Liver (tissue), 3 donors: ENCODE measurements around the gene C1R.

Experiments
- GABPA ChIP-seq, 2 donors: IDR thresholded peaks in 1 of 2; conservative IDR thresholded peaks in 1 of 2; 2 replicates each; pipeline ENCODE4 v1.6.1; 2016; ENCODE audit warnings: antibody characterized with exemption in 2 of 2, mild to moderate bottlenecking in 1 of 2, moderate library complexity in 1 of 2
- HNF4G ChIP-seq: IDR thresholded peaks from 2 replicates; pipeline ENCODE4 v1.6.1; 2016; ENCODE audit warnings: antibody characterized with exemption
- JUND ChIP-seq, 2 donors: IDR thresholded peaks; 2 replicates each; pipeline ENCODE4 v1.6.1; 2016; ENCODE audit warnings: antibody characterized with exemption in 2 of 2
- RXRA ChIP-seq, 2 donors: IDR thresholded peaks; 2 replicates each; pipeline ENCODE4 v1.6.1; 2017 to 2018; ENCODE audit warnings: antibody characterized with exemption in 2 of 2, mild to moderate bottlenecking in 1 of 2
- SP1 ChIP-seq: IDR thresholded peaks from 2 replicates; pipeline ENCODE4 v1.6.1; 2018; ENCODE audit warnings: antibody characterized with exemption, mild to moderate bottlenecking
- TAF1 ChIP-seq: conservative IDR thresholded peaks from 2 replicates; pipeline ENCODE4 v1.6.1; 2016; ENCODE audit warnings: antibody characterized with exemption, mild to moderate bottlenecking
- TF ChIP-seq, protein P1 (sequence below): fragments of 150-350 bp; IDR thresholded peaks from 2 replicates; pipeline ENCODE4 v1.5.1; 2017; ENCODE audit warnings: improper control_type of control experiment, low read depth, low read length; ENCODE audit not compliant: missing input control
- donor health status: healthy.
- donor health status: healthy.

DNA sequence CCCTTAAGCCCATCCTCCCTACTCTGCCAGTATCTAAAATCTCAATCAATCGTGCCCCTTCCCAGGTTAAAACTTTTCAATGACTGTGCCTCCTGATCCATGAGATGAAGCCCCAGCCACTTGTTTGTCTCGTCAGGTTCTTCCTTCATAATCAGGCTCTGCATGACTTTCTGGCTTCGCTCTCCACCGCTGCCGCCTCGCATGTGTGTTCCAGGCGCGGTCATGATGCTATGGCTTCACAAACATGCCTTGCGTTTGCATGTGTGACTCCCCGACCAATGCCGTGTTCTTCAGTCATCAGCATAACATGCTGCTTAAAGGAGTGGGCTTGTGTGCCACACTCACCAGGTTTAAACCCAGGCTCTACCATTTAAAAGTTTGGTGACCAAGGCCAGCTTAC is 21.8 kb upstream of the C1R start:
- TF ChIP-seq TAF1: no peak
- TF ChIP-seq, protein P1, sequence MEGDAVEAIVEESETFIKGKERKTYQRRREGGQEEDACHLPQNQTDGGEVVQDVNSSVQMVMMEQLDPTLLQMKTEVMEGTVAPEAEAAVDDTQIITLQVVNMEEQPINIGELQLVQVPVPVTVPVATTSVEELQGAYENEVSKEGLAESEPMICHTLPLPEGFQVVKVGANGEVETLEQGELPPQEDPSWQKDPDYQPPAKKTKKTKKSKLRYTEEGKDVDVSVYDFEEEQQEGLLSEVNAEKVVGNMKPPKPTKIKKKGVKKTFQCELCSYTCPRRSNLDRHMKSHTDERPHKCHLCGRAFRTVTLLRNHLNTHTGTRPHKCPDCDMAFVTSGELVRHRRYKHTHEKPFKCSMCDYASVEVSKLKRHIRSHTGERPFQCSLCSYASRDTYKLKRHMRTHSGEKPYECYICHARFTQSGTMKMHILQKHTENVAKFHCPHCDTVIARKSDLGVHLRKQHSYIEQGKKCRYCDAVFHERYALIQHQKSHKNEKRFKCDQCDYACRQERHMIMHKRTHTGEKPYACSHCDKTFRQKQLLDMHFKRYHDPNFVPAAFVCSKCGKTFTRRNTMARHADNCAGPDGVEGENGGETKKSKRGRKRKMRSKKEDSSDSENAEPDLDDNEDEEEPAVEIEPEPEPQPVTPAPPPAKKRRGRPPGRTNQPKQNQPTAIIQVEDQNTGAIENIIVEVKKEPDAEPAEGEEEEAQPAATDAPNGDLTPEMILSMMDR: no peak
- no peak for TF ChIP-seq SP1
- TF ChIP-seq HNF4G: no peak
- no peak for TF ChIP-seq RXRA (IDR thresholded peaks at IDR 0.05)
- TF ChIP-seq JUND (IDR thresholded peaks at IDR 0.05): no peak
- no peak for TF ChIP-seq GABPA (IDR thresholded peaks at IDR 0.05 in 1 of 2, conservative IDR thresholded peaks at IDR 0.05 in 1 of 2)
